NCI-H146 treated with DMSO at 0.1 percent for 48 hours (cell line): ENCODE measurements around the gene SLC29A3.

Source experiments
- DNase-seq: peaks from one replicate; lab custom pipeline; 2025; ENCODE audit not compliant: unreplicated experiment; lab: John Stamatoyannopoulos, UW

The SLC29A3 gene

GRCh38 chr10:71320592-71320991, 1.5 kb downstream of the SLC29A3 start:
- DNase-seq: no peak

GRCh38 chr10:71321386-71321785, 2.3 kb downstream of the SLC29A3 start:
- DNase-seq: no peak

- DNase-seq: no peak
Measured at GRCh38 chr10:71323407-71323806, 4.3 kb downstream of the SLC29A3 start.

GRCh38 chr10:71324743-71325142, 5.7 kb downstream of the SLC29A3 start:
- DNase-seq: no peak

GRCh38 chr10:71325267-71325666, 6.2 kb downstream of the SLC29A3 start:
- DNase-seq: no peak

GRCh38 chr10:71326464-71326881, 7.4 kb downstream of the SLC29A3 start:
- peak; percentile 75 for DNase-seq

- DNase-seq: no peak
Measured at GRCh38 chr10:71330789-71331404, 11.8 kb downstream of the SLC29A3 start.

- no peak for DNase-seq
Measured at GRCh38 chr10:71331736-71332135, 12.7 kb downstream of the SLC29A3 start.

- DNase-seq: no peak
Measured at GRCh38 chr10:71332466-71332865, 13.4 kb downstream of the SLC29A3 start.

- no peak for DNase-seq
Measured at GRCh38 chr10:71333129-71333887, 14.2 kb downstream of the SLC29A3 start.

GRCh38 chr10:71334221-71334791, 15.2 kb downstream of the SLC29A3 start:
- DNase-seq: peak; percentile 73

GRCh38 chr10:71335173-71335708, 16.2 kb downstream of the SLC29A3 start:
- no peak for DNase-seq

GRCh38 chr10:71336632-71337031, 17.6 kb downstream of the SLC29A3 start:
- no peak for DNase-seq

- no peak for DNase-seq
Measured at GRCh38 chr10:71337219-71337701, 18.2 kb downstream of the SLC29A3 start.

- no peak for DNase-seq
Measured at GRCh38 chr10:71338728-71339495, 19.9 kb downstream of the SLC29A3 start.

- DNase-seq: peak; percentile 56
Measured at GRCh38 chr10:71339796-71340589, 20.9 kb downstream of the SLC29A3 start.

- no peak for DNase-seq
Measured at GRCh38 chr10:71342573-71343391, 23.7 kb downstream of the SLC29A3 start.

- no peak for DNase-seq
Measured at GRCh38 chr10:71343392-71343773, 24.3 kb downstream of the SLC29A3 start.

GRCh38 chr10:71344154-71344925, 25.3 kb downstream of the SLC29A3 start:
- no peak for DNase-seq
